PFSK-1 (cell line): Measurements from ENCODE around the gene LIMA1.

Experiments
- FOXP2 ChIP-seq: optimal IDR thresholded peaks from 2 replicates; pipeline ENCODE3; 2011; ENCODE audit warnings: borderline replicate concordance, control low read depth, inconsistent platforms; ENCODE audit not compliant: insufficient read depth; ENCODE audit errors: extremely low read length, extremely low read depth
- POLR2AphosphoS5 ChIP-seq: IDR thresholded peaks from 2 replicates; pipeline ENCODE4 v1.6.1; 2012; ENCODE audit warnings: low read depth, mild to moderate bottlenecking, control low read depth, low read length, moderate library complexity
- REST ChIP-seq, 2 experiments: IDR thresholded peaks; 2 replicates each; pipeline versions ENCODE4 v1.6.1 to v1.8.0; 2011 to 2012; ENCODE audit warnings: low read depth in 2 of 2, low read length in 2 of 2, control low read depth in 1 of 2, inconsistent platforms in 1 of 2, mild to moderate bottlenecking in 1 of 2, moderate library complexity in 1 of 2; ENCODE audit not compliant: insufficient read depth in 1 of 2
- SIN3A ChIP-seq: IDR thresholded peaks from 2 replicates; pipeline ENCODE4 v1.6.1; 2012; ENCODE audit warnings: mild to moderate bottlenecking, low read length, moderate library complexity, borderline replicate concordance; ENCODE audit not compliant: insufficient read depth
- TAF1 ChIP-seq: IDR thresholded peaks from 2 replicates; pipeline ENCODE4 v1.6.1; 2012; ENCODE audit warnings: low read length, control low read depth, borderline replicate concordance; ENCODE audit not compliant: insufficient read depth

LIMA1 gene

GRCh38 chr12:50132505-50133135 lies 150.7 kb downstream of the LIMA1 start:
- TF ChIP-seq SIN3A (no peak), TAF1 (no peak), POLR2AphosphoS5 (no peak), FOXP2 (no peak), REST (IDR thresholded peaks at IDR 0.05; ENCODE audit: insufficient read depth in 1 of 2, low read depth in 2 of 2, low read length in 2 of 2) (no peak)

GRCh38 chr12:50129290-50129689 lies 154.0 kb downstream of the LIMA1 start:
- TF ChIP-seq SIN3A (no peak), TAF1 (no peak), REST (IDR thresholded peaks at IDR 0.05; ENCODE audit: insufficient read depth in 1 of 2, low read depth in 2 of 2, low read length in 2 of 2) (no peak)

- no peak for TF ChIP-seq TAF1
- no peak for TF ChIP-seq SIN3A
- TF ChIP-seq FOXP2 = no peak
- TF ChIP-seq POLR2AphosphoS5 = no peak
- no peak for TF ChIP-seq REST (IDR thresholded peaks at IDR 0.05; ENCODE audit: insufficient read depth in 1 of 2, low read depth in 2 of 2, low read length in 2 of 2)
Measured at GRCh38 chr12:50127546-50127945, 155.8 kb downstream of the LIMA1 start.
